PC-3 (cell line): Measurements from ENCODE around the gene MGP. TPM values are rescaled to one million over a fixed set of nuclear protein-coding genes. Genes with fewer than 3 reads are reported as not detected.

Experiments used
- ATAC-seq: fragments of 200-7000 bp; cut with Tn5 transposase; 2 replicates; pipeline ENCODE4 v1.9.1; 2020; ENCODE audit warnings: mild to moderate bottlenecking, moderate library complexity
- BruUV-seq: library from RNA; stranded (reverse); fragments of 400-500 nt; replicated peaks from 2 replicates; lab custom pipeline; 2021; lab: Mats Ljungman, UMichigan
- CTCF ChIA-PET: fragments of 300-600 bp; sonication (Branson Sonifier 250); formaldehyde crosslinking; loops from one replicate; lab custom pipeline; 2022; ENCODE audit warnings: antibody characterized with exemption; lab: Charles Lee
- POLR2A ChIA-PET: fragments of 300-600 bp; sonication (Branson Sonifier 250); formaldehyde crosslinking; loops from one replicate; lab custom pipeline; 2022; ENCODE audit warnings: antibody characterized with exemption; ENCODE audit not compliant: unreplicated experiment; lab: Charles Lee
- DNase-seq: peaks from one replicate; pipeline ENCODE4 v3.0.0-alpha.2; 2015
- H2AFZ ChIP-seq: fragments of 300-600 bp; sonication (generic); 2 replicates; pipeline ENCODE4 v1.6.0; 2016; ENCODE audit warnings: antibody characterized with exemption, low read length
- H3F3A ChIP-seq: fragments of 300-600 bp; sonication (generic); one replicate; pipeline ENCODE4 v1.6.0; 2017; ENCODE audit warnings: antibody characterized with exemption, low read length, control low read depth, mild to moderate bottlenecking; ENCODE audit not compliant: unreplicated experiment
- H3K27ac ChIP-seq: fragments of 300-600 bp; sonication (generic); 2 replicates; pipeline ENCODE4 v1.5.1; 2016; ENCODE audit warnings: mild to moderate bottlenecking, low read length
- H3K27me3 ChIP-seq: fragments of 300-600 bp; sonication (generic); 2 replicates; pipeline ENCODE4 v1.6.1; 2016; ENCODE audit warnings: low read length, mixed read lengths
- H3K36me3 ChIP-seq: fragments of 300-600 bp; sonication (generic); 2 replicates; pipeline ENCODE4 v1.6.1; 2016; ENCODE audit warnings: low read depth, mixed run types, low read length, mixed read lengths
- H3K4me1 ChIP-seq: fragments of 300-600 bp; sonication (generic); 2 replicates; pipeline ENCODE4 v1.5.1; 2016; ENCODE audit warnings: low read length; ENCODE audit not compliant: insufficient read depth
- H3K4me2 ChIP-seq: fragments of 300-600 bp; sonication (generic); 2 replicates; pipeline ENCODE4 v1.6.0; 2016; ENCODE audit warnings: low read length
- H3K4me3 ChIP-seq: fragments of 300-600 bp; sonication (generic); 2 replicates; pipeline ENCODE4 v1.5.1; 2016; ENCODE audit warnings: mild to moderate bottlenecking, low read length, mixed read lengths
- H3K79me2 ChIP-seq: fragments of 300-600 bp; sonication (generic); 2 replicates; pipeline ENCODE4 v1.6.1; 2017; ENCODE audit warnings: low read length, mixed read lengths
- H3K9ac ChIP-seq: fragments of 300-600 bp; sonication (generic); 2 replicates; pipeline ENCODE4 v1.6.0; 2016; ENCODE audit warnings: mild to moderate bottlenecking, low read length
- H3K9me2 ChIP-seq: fragments of 300-600 bp; sonication (generic); replicated peaks from 2 replicates; pipeline ENCODE4 v1.6.1; 2016; ENCODE audit warnings: mixed run types, low read length, mixed read lengths
- H3K9me3 ChIP-seq: fragments of 300-600 bp; sonication (generic); 2 replicates; pipeline ENCODE4 v1.6.1; 2016; ENCODE audit warnings: low read length, mixed read lengths
- H4K20me1 ChIP-seq: fragments of 300-600 bp; sonication (generic); 2 replicates; pipeline ENCODE4 v1.6.1; 2016; ENCODE audit warnings: low read length, mixed read lengths
- CTCF ChIP-seq: fragments of 300-600 bp; sonication (generic); conservative IDR thresholded peaks from 2 replicates; pipeline ENCODE4 v1.5.1; 2017; ENCODE audit warnings: antibody characterized with exemption, low read depth, mild to moderate bottlenecking, low read length
- EZH2 ChIP-seq: fragments of 300-600 bp; sonication (generic); IDR thresholded peaks from one replicate; pipeline ENCODE4 v1.6.1; 2017; ENCODE audit warnings: antibody characterized with exemption, mild to moderate bottlenecking, low read length; ENCODE audit not compliant: unreplicated experiment
- EZH2phosphoT487 ChIP-seq: fragments of 300-600 bp; sonication (generic); IDR thresholded peaks from 2 replicates; pipeline ENCODE4 v1.6.1; 2018; ENCODE audit warnings: mild to moderate bottlenecking, antibody characterized with exemption, low read length, borderline replicate concordance
- intact Hi-C: fragments of 100-400 bp; cut with micrococcal nuclease; formaldehyde crosslinking; loops from 2 replicates; pipeline ENCODE4 v1.9.0; 2023
- total RNA-seq: library from RNA; depleted of rRNA; stranded (reverse); fragments of >200 nt; gene quantifications from 2 replicates; pipeline ENCODE4 v1.2.3, GENCODE V29; 2014

The MGP gene
- total RNA-seq, 1 experiment from 2014 or later = 0.22 TPM

- no peaks in the 10 kb centered on the region for H3K36me3 ChIP-seq
- H3K79me2 ChIP-seq = no peaks in the 10 kb centered on the region
- no peak overlapping the region for H3K27ac ChIP-seq
- no peak overlapping the region for H2AFZ ChIP-seq
- no peaks in the 10 kb centered on the region for H3K4me1 ChIP-seq
- no peak overlapping the region for H3K4me3 ChIP-seq
- DNase-seq (no peak), ATAC-seq (no peak)
- no peaks in the 10 kb centered on the region for H3K27me3 ChIP-seq
- no peaks in the 10 kb centered on the region for H3F3A ChIP-seq
- BruUV-seq = no TSS peak
- ChIA-PET CTCF (no interaction called here), POLR2A (interaction anchor here (0.7 kb wide), 1 partner anchor 126 kb away, joined by 5 read pairs; no protein-coding TSS in a partner anchor)
- H3K4me2 ChIP-seq = no peak overlapping the region
- no peaks in the 10 kb centered on the region for H3K9me2 ChIP-seq
- no peaks in the 10 kb centered on the region for H4K20me1 ChIP-seq
- no peak overlapping the region for H3K9ac ChIP-seq
- H3K9me3 ChIP-seq = no peaks in the 10 kb centered on the region
- TF ChIP-seq EZH2 = no peak
- intact Hi-C loops = no loop called here
Measured at GRCh38 chr12:14860490-14860889, 25.2 kb downstream of the MGP start.

GRCh38 chr12:14858513-14858912 is 27.1 kb downstream of the MGP start:
- Histone ChIP-seq H3K4me3 (no peak overlapping the region), H3K9ac (no peak overlapping the region), H3K4me1 (peaks cover 4% of the 10 kb centered on the region), H3K9me2 (no peaks in the 10 kb centered on the region), H3K9me3 (no peaks in the 10 kb centered on the region), H2AFZ (no peak overlapping the region), H3K36me3 (no peaks in the 10 kb centered on the region), H3K27me3 (no peaks in the 10 kb centered on the region), H3K27ac (no peak overlapping the region), H4K20me1 (no peaks in the 10 kb centered on the region), H3F3A (no peaks in the 10 kb centered on the region), H3K79me2 (no peaks in the 10 kb centered on the region), H3K4me2 (no peak overlapping the region)
- DNase-seq = no peak
- ChIA-PET POLR2A (no interaction called here), CTCF (no interaction called here)
- no peak for ATAC-seq
- no peak for TF ChIP-seq EZH2phosphoT487
- TF ChIP-seq EZH2 = no peak
- no peak for TF ChIP-seq CTCF
- intact Hi-C loops = no loop called here
- no TSS peak for BruUV-seq

- intact Hi-C loops = no loop called here
- Histone ChIP-seq H3F3A (no peaks in the 10 kb centered on the region), H3K4me3 (no peak overlapping the region), H4K20me1 (no peaks in the 10 kb centered on the region), H3K4me1 (peaks cover 4% of the 10 kb centered on the region), H2AFZ (no peak overlapping the region), H3K27ac (no peak overlapping the region), H3K4me2 (peak overlapping the region; percentile 23; the same call in 1 of the 2 replicates), H3K9ac (no peak overlapping the region), H3K9me3 (no peaks in the 10 kb centered on the region), H3K79me2 (no peaks in the 10 kb centered on the region), H3K27me3 (no peaks in the 10 kb centered on the region), H3K9me2 (no peaks in the 10 kb centered on the region), H3K36me3 (no peaks in the 10 kb centered on the region)
- DNase-seq (peak; percentile 57), ATAC-seq (no peak)
- TF ChIP-seq CTCF = no peak
- TF ChIP-seq EZH2phosphoT487 = no peak
- TF ChIP-seq EZH2 = no peak
- BruUV-seq = no TSS peak
- CTCF ChIA-PET = no interaction called here
- POLR2A ChIA-PET = no interaction called here
Measured at GRCh38 chr12:14854586-14855183, 31.0 kb downstream of the MGP start.
